ENCODE results near the gene OSBPL1A. TPM values are rescaled to one million over a fixed set of nuclear protein-coding genes. Genes with fewer than 3 reads are reported as not detected.

OSBPL1A gene
- total and polyA plus RNA-seq, 4 donors = 12.6 to 38.8 (median 26.0) TPM

GRCh38 chr18:24168496-24168895, 229.1 kb downstream of the OSBPL1A start:
- Histone ChIP-seq H3K4me3 (no peak overlapping the region), H3K9ac (ENCODE audit: insufficient read depth in 1 of 2, low read length in 2 of 2) (no peak overlapping the region), H3K9me3 (ENCODE audit: control insufficient read depth in 4 of 4, insufficient read depth in 3 of 4, low read length in 3 of 4) (no peaks in the 10 kb centered on the region), H3K27me3 (ENCODE audit: control insufficient read depth in 3 of 3, insufficient read depth in 3 of 3, low read length in 2 of 3) (no peaks in the 10 kb centered on the region), H3K4me1 (ENCODE audit: control insufficient read depth in 5 of 5, insufficient read depth in 5 of 5, low read length in 5 of 5) (no peaks in the 10 kb centered on the region), H3K27ac (ENCODE audit: low read depth in 1 of 2, low read length in 1 of 2) (no peak overlapping the region), H3K36me3 (ENCODE audit: control insufficient read depth in 4 of 4, insufficient read depth in 4 of 4, low read length in 4 of 4) (peaks cover 9 to 27% (median 12%) of the 10 kb centered on the region in 4 donors)
- no peak for DNase-seq
- ATAC-seq (ENCODE audit: insufficient read depth, low FRiP score) = no peak
- no peak for TF ChIP-seq CTCF (IDR thresholded peaks at IDR 0.05; ENCODE audit: control extremely low read depth, extremely low read depth)
- 92 to 93% methylated on average over 7 of the region's 7 CpGs for WGBS, 2 donors

GRCh38 chr18:24161304-24161703, 236.3 kb downstream of the OSBPL1A start:
- H3K27ac ChIP-seq (ENCODE audit: low read depth in 1 of 2, low read length in 1 of 2) = no peak overlapping the region
- ATAC-seq (ENCODE audit: insufficient read depth, low FRiP score) = no peak
- peaks cover 4 to 25% (median 11%) of the 10 kb centered on the region in 4 donors for H3K36me3 ChIP-seq (ENCODE audit: control insufficient read depth in 4 of 4, insufficient read depth in 4 of 4, low read length in 4 of 4)
- H3K27me3 ChIP-seq (ENCODE audit: control insufficient read depth in 3 of 3, insufficient read depth in 3 of 3, low read length in 2 of 3) = no peaks in the 10 kb centered on the region
- no peak overlapping the region for H3K9ac ChIP-seq (ENCODE audit: insufficient read depth in 1 of 2, low read length in 2 of 2)
- H3K4me1 ChIP-seq (ENCODE audit: control insufficient read depth in 5 of 5, insufficient read depth in 5 of 5, low read length in 5 of 5) = no peaks in the 10 kb centered on the region
- 78 to 88% methylated on average over 2 of the region's 2 CpGs for WGBS, 2 donors
- no peak for DNase-seq
- no peak overlapping the region for H3K4me3 ChIP-seq
- no peak for TF ChIP-seq CTCF (IDR thresholded peaks at IDR 0.05; ENCODE audit: control extremely low read depth, extremely low read depth)
- no peaks in the 10 kb centered on the region for H3K9me3 ChIP-seq (ENCODE audit: control insufficient read depth in 4 of 4, insufficient read depth in 3 of 4, low read length in 3 of 4)

GRCh38 chr18:24160086-24160485, 237.5 kb downstream of the OSBPL1A start:
- H3K9me3 ChIP-seq (ENCODE audit: control insufficient read depth in 4 of 4, insufficient read depth in 3 of 4, low read length in 3 of 4) = no peaks in the 10 kb centered on the region
- 93 to 94% methylated on average over 5 of the region's 5 CpGs for WGBS, 2 donors
- H3K4me1 ChIP-seq (ENCODE audit: control insufficient read depth in 5 of 5, insufficient read depth in 5 of 5, low read length in 5 of 5) = no peaks in the 10 kb centered on the region
- peaks cover 9 to 18% (median 10%) of the 10 kb centered on the region in 4 donors for H3K36me3 ChIP-seq (ENCODE audit: control insufficient read depth in 4 of 4, insufficient read depth in 4 of 4, low read length in 4 of 4)
- no peak for TF ChIP-seq CTCF (IDR thresholded peaks at IDR 0.05; ENCODE audit: control extremely low read depth, extremely low read depth)
- DNase-seq = no peak
- H3K4me3 ChIP-seq = no peak overlapping the region
- no peaks in the 10 kb centered on the region for H3K27me3 ChIP-seq (ENCODE audit: control insufficient read depth in 3 of 3, insufficient read depth in 3 of 3, low read length in 2 of 3)
- ATAC-seq (ENCODE audit: insufficient read depth, low FRiP score) = no peak
- H3K9ac ChIP-seq (ENCODE audit: insufficient read depth in 1 of 2, low read length in 2 of 2) = no peak overlapping the region
- no peak overlapping the region for H3K27ac ChIP-seq (ENCODE audit: low read depth in 1 of 2, low read length in 1 of 2)

- Histone ChIP-seq H3K9me3 (ENCODE audit: control insufficient read depth in 4 of 4, insufficient read depth in 3 of 4, low read length in 3 of 4) (no peaks in the 10 kb centered on the region), H3K4me3 (no peak overlapping the region), H3K9ac (ENCODE audit: insufficient read depth in 1 of 2, low read length in 2 of 2) (no peak overlapping the region), H3K4me1 (ENCODE audit: control insufficient read depth in 5 of 5, insufficient read depth in 5 of 5, low read length in 5 of 5) (no peaks in the 10 kb centered on the region), H3K27ac (ENCODE audit: low read depth in 1 of 2, low read length in 1 of 2) (no peak overlapping the region), H3K27me3 (ENCODE audit: control insufficient read depth in 3 of 3, insufficient read depth in 3 of 3, low read length in 2 of 3) (no peaks in the 10 kb centered on the region), H3K36me3 (ENCODE audit: control insufficient read depth in 4 of 4, insufficient read depth in 4 of 4, low read length in 4 of 4) (peaks cover 4 to 12% (median 8%) of the 10 kb centered on the region in 4 donors)
- ATAC-seq (ENCODE audit: insufficient read depth, low FRiP score) = no peak
- WGBS, 2 donors = 96 to 98% methylated on average over 3 of the region's 3 CpGs
- no peak for TF ChIP-seq CTCF (IDR thresholded peaks at IDR 0.05; ENCODE audit: control extremely low read depth, extremely low read depth)
- DNase-seq = no peak
Observed at GRCh38 chr18:24157855-24158254, 239.8 kb downstream of the OSBPL1A start.

Measured in lung (tissue), 12 donors.